HepG2 (cell line): ENCODE measurements around the gene RNASE8. TPM values are rescaled to one million over a fixed set of nuclear protein-coding genes. Genes with fewer than 3 reads are reported as not detected.
A peak's percentile ranks its signal among the peaks of the same experiment; 100 is the strongest.

Experiments
- BRF2 ChIP-seq: sonication (generic); formaldehyde crosslinking; IDR thresholded peaks from 2 replicates; pipeline ENCODE4 v1.8.1; 2022; ENCODE audit warnings: mild to moderate bottlenecking, missing genetic modification reagents
- CCAR2 ChIP-seq: fragments of 200-400 bp; formaldehyde crosslinking; optimal IDR thresholded peaks from 2 replicates; pipeline ENCODE3; 2018; ENCODE audit warnings: low read depth, mild to moderate bottlenecking, low read length, moderate library complexity
- GATAD1 ChIP-seq: IDR thresholded peaks from 2 replicates; pipeline ENCODE4 v1.6.1; 2016; ENCODE audit warnings: missing genetic modification reagents, missing compliant biosample characterization
- KLF6 ChIP-seq: IDR thresholded peaks from 2 replicates; pipeline ENCODE4 v1.8.0; 2016; ENCODE audit warnings: missing biosample characterization, missing genetic modification reagents
- PATZ1 ChIP-seq: sonication (generic); formaldehyde crosslinking; IDR thresholded peaks from 2 replicates; pipeline ENCODE4 v1.4.0; 2020; ENCODE audit warnings: missing genetic modification reagents
- PHB2 ChIP-seq: fragments of 450-650 bp; IDR thresholded peaks from 2 replicates; pipeline ENCODE4 v1.6.1; 2018; ENCODE audit not compliant: partially characterized antibody
- RERE ChIP-seq: IDR thresholded peaks from 2 replicates; pipeline ENCODE4 v1.6.1; 2016; ENCODE audit warnings: low read depth, missing genetic modification reagents, missing compliant biosample characterization
- XRCC5 ChIP-seq: fragments of 200-400 bp; formaldehyde crosslinking; optimal IDR thresholded peaks from 2 replicates; pipeline ENCODE3; 2017; ENCODE audit warnings: mild to moderate bottlenecking, low read length
- ZNF331 ChIP-seq: sonication (generic); formaldehyde crosslinking; IDR thresholded peaks from 2 replicates; pipeline ENCODE4 v1.4.0; 2020; ENCODE audit warnings: missing genetic modification reagents
- ZNF407 ChIP-seq: sonication (generic); formaldehyde crosslinking; IDR thresholded peaks from one replicate; pipeline ENCODE4 v1.5.1; 2020; ENCODE audit warnings: mild to moderate bottlenecking, missing genetic modification reagents; ENCODE audit errors: not compliant biosample characterization
- ZNF776 ChIP-seq: sonication (generic); formaldehyde crosslinking; IDR thresholded peaks from 2 replicates; pipeline ENCODE4 v1.4.0; 2020; ENCODE audit warnings: mild to moderate bottlenecking, missing genetic modification reagents
- polyA plus RNA-seq, 8 experiments: library from polyadenylated mRNA; depleted of rRNA in 3 of 8; stranded (reverse) in 7 of 8; unstranded in 1 of 8; fragments of >200 nt; fragmentation: Illumina TruSeq in 4 of 8; extraction: Trizol in 4 of 8; gene quantifications; 2 replicates each; pipeline versions ENCODE4 v1.2.1 to v1.2.3, GENCODE V29; 2011 to 2016; ENCODE audit warnings: low read depth in 4 of 8, missing spikeins in 1 of 8, mixed read lengths in 1 of 8; ENCODE audit not compliant: insufficient read depth in 1 of 8
- total RNA-seq, 5 experiments: library from RNA; depleted of rRNA; stranded (reverse); fragments of >200 nt; fragmentation: Illumina TruSeq; extraction: Trizol; gene quantifications; 2 replicates each; pipeline ENCODE4 v1.2.3, GENCODE V29; 2016; ENCODE audit warnings: low read depth in 1 of 5

Gene RNASE8
- total and polyA plus RNA-seq, 2 of the 13 experiments (the other 11 are each of a cell fraction or from before 2014, with no cell fraction given): not detected

GRCh38 chr14:21068521-21069387, 11.1 kb downstream of the RNASE8 start (continued):
- TF ChIP-seq ZNF407 (CRISPR knock-in tag) (peak; percentile 65), KLF6 (CRISPR knock-in tag) (no peak), PATZ1 (CRISPR knock-in tag) (peak; percentile 45), RERE (no peak), ZNF776 (CRISPR knock-in tag) (peak; percentile 30; the same call in 1 of the 2 replicates), BRF2 (no peak), ZNF331 (CRISPR knock-in tag) (peak; percentile 39; the same call in 1 of the 2 replicates), XRCC5 (peak; percentile 52), PHB2 (no peak), GATAD1 (CRISPR knock-in tag) (0 out of 2 replicates have a peak, but pooled peaks have one; percentile 35), CCAR2 (no peak)
